Ishikawa (cell line): Measurements from ENCODE around the gene IQCM.

ENCODE experiments used
- CEBPB ChIP-seq: IDR thresholded peaks from 2 replicates; pipeline ENCODE4 v1.6.1; 2012
- CREB1 ChIP-seq: IDR thresholded peaks from 2 replicates; pipeline ENCODE4 v1.6.1; 2012; ENCODE audit warnings: low read depth
- EGR1 ChIP-seq: IDR thresholded peaks from 2 replicates; pipeline ENCODE4 v1.6.1; 2012
- EP300 ChIP-seq: IDR thresholded peaks from 2 replicates; pipeline ENCODE4 v1.6.1; 2012; ENCODE audit warnings: borderline replicate concordance
- FOXM1 ChIP-seq: IDR thresholded peaks from 2 replicates; pipeline ENCODE4 v1.6.1; 2012; ENCODE audit warnings: low read depth, borderline replicate concordance
- NFIC ChIP-seq: IDR thresholded peaks from 2 replicates; pipeline ENCODE4 v1.6.1; 2012
- RAD21 ChIP-seq: IDR thresholded peaks from 2 replicates; pipeline ENCODE4 v1.6.1; 2012; ENCODE audit warnings: low read depth
- TAF1 ChIP-seq: IDR thresholded peaks from 2 replicates; pipeline ENCODE4 v1.6.1; 2012; ENCODE audit warnings: low read depth, mild to moderate bottlenecking
- TCF12 ChIP-seq: IDR thresholded peaks from 2 replicates; pipeline ENCODE4 v1.6.1; 2012; ENCODE audit warnings: low read depth
- TEAD4 ChIP-seq: IDR thresholded peaks from 2 replicates; pipeline ENCODE4 v1.6.1; 2012
- YY1 ChIP-seq: IDR thresholded peaks from 2 replicates; pipeline ENCODE4 v1.6.1; 2012; ENCODE audit warnings: low read depth
- ZBTB7A ChIP-seq: IDR thresholded peaks from 2 replicates; pipeline ENCODE4 v1.6.1; 2012; ENCODE audit warnings: low read depth
- TF ChIP-seq, protein P1 (sequence below): IDR thresholded peaks from 2 replicates; pipeline ENCODE4 v1.6.1; 2012
- TF ChIP-seq, protein P2 (sequence below): IDR thresholded peaks from 2 replicates; pipeline ENCODE4 v1.6.1; 2012
- TF ChIP-seq, protein P3 (sequence below): IDR thresholded peaks from 2 replicates; pipeline ENCODE4 v1.6.1; 2012; ENCODE audit warnings: low read depth, mild to moderate bottlenecking

IQCM gene

DNA sequence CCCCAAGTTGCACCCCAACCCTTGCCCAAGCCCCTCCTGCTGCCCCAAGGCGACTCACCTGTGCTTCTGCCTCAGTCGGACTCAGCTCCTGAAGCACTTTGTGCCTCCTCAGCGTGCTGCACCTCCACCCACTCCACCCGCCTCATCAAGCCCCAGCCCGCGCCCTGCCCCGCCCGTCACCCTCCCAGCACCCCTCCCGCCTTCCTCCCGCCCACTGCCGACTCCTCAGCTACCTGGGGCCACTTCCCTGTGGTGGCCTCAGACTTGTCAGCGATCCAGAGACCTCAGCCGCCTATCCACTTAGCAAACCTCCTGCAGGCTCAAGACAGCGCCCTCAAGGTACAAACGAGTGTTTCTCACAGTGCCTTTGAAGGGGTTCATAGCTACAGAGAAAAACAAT lies 19.6 kb upstream of the IQCM start:
- TF ChIP-seq RAD21 (no peak), TAF1 (no peak), TEAD4 (no peak), YY1 (no peak), CEBPB (no peak), FOXM1 (no peak), TCF12 (no peak), ZBTB7A (no peak), NFIC (no peak), EP300 (no peak), CREB1 (no peak)
- TF ChIP-seq, protein P1, sequence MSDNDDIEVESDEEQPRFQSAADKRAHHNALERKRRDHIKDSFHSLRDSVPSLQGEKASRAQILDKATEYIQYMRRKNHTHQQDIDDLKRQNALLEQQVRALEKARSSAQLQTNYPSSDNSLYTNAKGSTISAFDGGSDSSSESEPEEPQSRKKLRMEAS, result no peak
- TF ChIP-seq, protein P2, sequence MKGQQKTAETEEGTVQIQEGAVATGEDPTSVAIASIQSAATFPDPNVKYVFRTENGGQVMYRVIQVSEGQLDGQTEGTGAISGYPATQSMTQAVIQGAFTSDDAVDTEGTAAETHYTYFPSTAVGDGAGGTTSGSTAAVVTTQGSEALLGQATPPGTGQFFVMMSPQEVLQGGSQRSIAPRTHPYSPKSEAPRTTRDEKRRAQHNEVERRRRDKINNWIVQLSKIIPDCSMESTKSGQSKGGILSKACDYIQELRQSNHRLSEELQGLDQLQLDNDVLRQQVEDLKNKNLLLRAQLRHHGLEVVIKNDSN, result no peak

DNA sequence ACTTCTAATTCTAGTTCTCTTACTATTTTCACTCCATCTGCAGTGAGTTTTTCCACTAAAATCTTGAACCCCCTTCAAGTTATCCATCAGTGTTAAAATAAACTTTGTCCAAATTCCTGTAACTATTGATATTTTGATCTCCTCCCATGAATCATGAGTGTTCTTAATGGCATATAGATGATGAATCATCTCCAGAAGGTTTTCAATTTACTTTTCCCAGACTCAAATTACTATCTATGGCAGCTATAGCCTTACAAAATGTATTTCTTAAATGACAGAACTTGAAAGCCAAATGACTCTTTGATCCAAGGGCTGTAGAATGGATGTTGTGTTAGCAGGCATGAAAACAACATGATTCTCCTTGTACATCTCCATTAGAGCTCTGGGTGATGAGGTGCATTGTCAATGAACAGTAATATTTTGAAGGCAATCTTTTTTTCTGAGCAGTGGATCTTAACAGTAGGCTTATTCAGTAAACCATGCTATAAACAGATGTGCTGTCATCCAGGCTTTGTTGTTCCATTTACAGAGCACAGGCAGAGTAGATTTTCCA lies 16.1 kb upstream of the IQCM start:
- no peak for TF ChIP-seq TEAD4
- TF ChIP-seq TCF12, result no peak
- TF ChIP-seq, protein P3, sequence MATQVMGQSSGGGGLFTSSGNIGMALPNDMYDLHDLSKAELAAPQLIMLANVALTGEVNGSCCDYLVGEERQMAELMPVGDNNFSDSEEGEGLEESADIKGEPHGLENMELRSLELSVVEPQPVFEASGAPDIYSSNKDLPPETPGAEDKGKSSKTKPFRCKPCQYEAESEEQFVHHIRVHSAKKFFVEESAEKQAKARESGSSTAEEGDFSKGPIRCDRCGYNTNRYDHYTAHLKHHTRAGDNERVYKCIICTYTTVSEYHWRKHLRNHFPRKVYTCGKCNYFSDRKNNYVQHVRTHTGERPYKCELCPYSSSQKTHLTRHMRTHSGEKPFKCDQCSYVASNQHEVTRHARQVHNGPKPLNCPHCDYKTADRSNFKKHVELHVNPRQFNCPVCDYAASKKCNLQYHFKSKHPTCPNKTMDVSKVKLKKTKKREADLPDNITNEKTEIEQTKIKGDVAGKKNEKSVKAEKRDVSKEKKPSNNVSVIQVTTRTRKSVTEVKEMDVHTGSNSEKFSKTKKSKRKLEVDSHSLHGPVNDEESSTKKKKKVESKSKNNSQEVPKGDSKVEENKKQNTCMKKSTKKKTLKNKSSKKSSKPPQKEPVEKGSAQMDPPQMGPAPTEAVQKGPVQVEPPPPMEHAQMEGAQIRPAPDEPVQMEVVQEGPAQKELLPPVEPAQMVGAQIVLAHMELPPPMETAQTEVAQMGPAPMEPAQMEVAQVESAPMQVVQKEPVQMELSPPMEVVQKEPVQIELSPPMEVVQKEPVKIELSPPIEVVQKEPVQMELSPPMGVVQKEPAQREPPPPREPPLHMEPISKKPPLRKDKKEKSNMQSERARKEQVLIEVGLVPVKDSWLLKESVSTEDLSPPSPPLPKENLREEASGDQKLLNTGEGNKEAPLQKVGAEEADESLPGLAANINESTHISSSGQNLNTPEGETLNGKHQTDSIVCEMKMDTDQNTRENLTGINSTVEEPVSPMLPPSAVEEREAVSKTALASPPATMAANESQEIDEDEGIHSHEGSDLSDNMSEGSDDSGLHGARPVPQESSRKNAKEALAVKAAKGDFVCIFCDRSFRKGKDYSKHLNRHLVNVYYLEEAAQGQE, result no peak
- no peak for TF ChIP-seq ZBTB7A
- TF ChIP-seq, protein P2, result no peak
- no peak for TF ChIP-seq TAF1
- no peak for TF ChIP-seq CEBPB
- TF ChIP-seq FOXM1, result no peak
- TF ChIP-seq CREB1, result no peak
- no peak for TF ChIP-seq RAD21
- no peak for TF ChIP-seq NFIC
- TF ChIP-seq YY1, result no peak
- TF ChIP-seq EP300, result no peak
- TF ChIP-seq EGR1, result no peak
- TF ChIP-seq, protein P1, result no peak

DNA sequence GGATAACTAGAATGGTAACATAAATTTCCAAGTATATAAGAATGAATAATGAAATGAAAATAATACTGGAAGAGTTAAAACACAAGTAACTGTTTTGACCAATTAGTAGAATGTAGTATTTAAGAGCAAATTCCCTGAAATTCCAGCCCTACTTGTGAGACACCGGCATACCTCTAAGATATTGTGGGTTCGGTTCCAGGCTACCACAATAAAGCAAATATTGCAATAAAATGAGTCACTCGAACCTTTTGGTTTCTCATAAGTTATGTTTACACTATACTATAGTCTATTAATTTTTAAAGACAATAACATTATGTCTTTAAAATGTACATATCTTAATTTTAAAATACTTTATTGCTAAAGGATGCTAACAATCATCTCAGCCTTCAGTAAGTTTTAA lies 15.2 kb upstream of the IQCM start:
- TF ChIP-seq, protein P3, result no peak
- TF ChIP-seq TCF12, result no peak

DNA sequence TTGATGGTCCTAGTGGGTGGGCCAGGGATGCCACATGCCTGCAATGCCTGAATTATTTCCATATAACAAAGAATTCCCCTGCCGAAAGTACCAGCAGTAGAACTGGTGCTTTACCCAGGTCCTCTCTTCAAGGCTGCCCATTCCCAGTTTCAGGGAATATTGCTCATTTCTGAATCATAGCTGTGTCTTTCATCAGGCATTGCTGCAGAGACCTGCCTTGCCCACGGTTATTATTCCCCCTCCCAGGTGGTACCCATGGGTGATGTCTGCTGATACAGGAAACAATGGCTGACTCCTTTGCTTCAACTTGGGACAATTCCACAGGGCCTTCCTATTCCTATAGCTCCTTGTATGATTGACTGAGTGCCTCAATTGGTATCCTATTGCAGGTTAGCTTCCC lies 9.7 kb upstream of the IQCM start:
- TF ChIP-seq TEAD4 (no peak), EP300 (no peak), FOXM1 (no peak), TAF1 (no peak), CREB1 (no peak), EGR1 (no peak), YY1 (no peak), ZBTB7A (no peak), NFIC (no peak), RAD21 (no peak), CEBPB (no peak), TCF12 (no peak)
- TF ChIP-seq, protein P3, result no peak
- TF ChIP-seq, protein P1, result no peak
- TF ChIP-seq, protein P2, result no peak
